Neural crest cell (in vitro differentiated cells): ENCODE measurements around the gene MADCAM1. TPM values are rescaled to one million over a fixed set of nuclear protein-coding genes. Genes with fewer than 3 reads are reported as not detected.

ENCODE experiments used
- DNase-seq: peaks from one replicate; pipeline ENCODE4 v3.0.0; 2021; ENCODE audit warnings: low read depth, mixed read lengths, low spot score
- H3K27ac Mint-ChIP-seq: one replicate; pipeline ENCODE4 v1.8.0; 2021; ENCODE audit warnings: mild to moderate bottlenecking, mixed read lengths; ENCODE audit not compliant: unreplicated experiment
- H3K27me3 Mint-ChIP-seq: 2 replicates; pipeline ENCODE4 v1.8.0; 2021; ENCODE audit warnings: low read depth, mild to moderate bottlenecking, mixed read lengths
- H3K36me3 Mint-ChIP-seq: 2 replicates; pipeline ENCODE4 v1.8.0; 2021; ENCODE audit warnings: low read depth, mild to moderate bottlenecking, mixed read lengths
- H3K4me1 Mint-ChIP-seq: 2 replicates; pipeline ENCODE4 v1.8.0; 2021; ENCODE audit warnings: mixed read lengths
- H3K4me3 Mint-ChIP-seq: one replicate; pipeline ENCODE4 v1.8.0; 2021; ENCODE audit warnings: mild to moderate bottlenecking, mixed read lengths
- H3K9me3 Mint-ChIP-seq: 2 replicates; pipeline ENCODE4 v1.8.0; 2021; ENCODE audit warnings: mixed read lengths
- total RNA-seq: library from RNA; stranded (reverse); gene quantifications from 2 replicates; pipeline ENCODE4 v1.2.1, GENCODE V29; 2021
- TF ChIP-seq, protein P1 (sequence below): fragments of 200-600 bp; sonication (generic); conservative IDR thresholded peaks from 2 replicates; pipeline ENCODE4 v1.5.0; 2021; ENCODE audit warnings: antibody characterized with exemption, mild to moderate bottlenecking

MADCAM1 gene
- total RNA-seq, 1 donor from 2014 or later = 0.75 TPM

DNA sequence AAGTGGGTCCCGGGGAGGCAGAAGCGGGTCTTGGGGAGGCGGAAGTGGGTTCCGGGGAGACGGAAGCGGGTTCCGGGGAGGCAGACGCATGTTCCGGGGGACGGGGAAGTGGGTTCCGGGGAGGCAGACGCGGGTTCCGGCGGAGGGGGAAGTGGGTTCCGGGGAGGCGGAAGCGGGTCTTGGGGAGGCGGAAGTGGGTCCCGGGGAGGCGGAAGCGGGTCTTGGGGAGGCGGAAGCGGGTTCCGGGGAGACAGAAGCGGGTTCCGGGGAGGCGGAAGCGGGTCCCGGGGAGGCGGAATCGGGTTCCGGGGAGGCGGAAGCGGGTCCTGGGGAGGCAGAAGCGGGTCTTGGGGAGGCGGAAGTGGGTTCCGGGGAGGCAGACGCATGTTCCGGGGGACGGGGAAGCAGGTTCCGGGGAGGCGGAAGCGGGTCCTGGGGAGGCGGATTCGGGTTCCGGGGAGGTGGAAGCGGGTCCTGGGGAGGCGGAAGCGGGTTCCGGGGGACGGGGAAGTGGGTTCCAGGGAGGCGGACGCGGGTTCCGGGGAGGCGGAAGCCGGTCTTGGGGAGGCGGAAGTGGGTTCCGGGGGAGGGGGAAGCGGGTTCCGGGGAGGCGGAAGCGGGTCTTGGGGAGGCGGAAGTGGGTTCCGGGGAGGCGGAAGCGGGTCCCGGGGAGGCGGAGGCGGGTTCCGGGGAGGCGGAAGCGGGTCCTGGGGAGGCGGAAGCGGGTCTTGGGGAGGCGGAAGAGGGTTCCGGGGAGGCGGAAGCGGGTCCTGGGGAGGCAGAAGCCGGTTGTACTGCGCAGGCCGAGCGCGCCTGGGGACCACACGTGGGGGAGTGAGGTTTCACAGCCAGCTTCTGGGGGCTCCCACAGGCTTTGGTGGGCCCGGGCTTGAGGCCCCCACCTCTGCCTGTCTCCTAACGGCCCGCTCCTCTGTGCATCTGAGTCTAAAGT lies 37.9 kb upstream of the MADCAM1 start:
- DNase-seq = no peak
- no peak overlapping the region for H3K27ac Mint-ChIP-seq
- no peak overlapping the region for H3K4me3 Mint-ChIP-seq
- H3K36me3 Mint-ChIP-seq = no peaks in the 10 kb centered on the region
- peaks cover 10% of the 10 kb centered on the region for H3K4me1 Mint-ChIP-seq
- TF ChIP-seq, protein P1, sequence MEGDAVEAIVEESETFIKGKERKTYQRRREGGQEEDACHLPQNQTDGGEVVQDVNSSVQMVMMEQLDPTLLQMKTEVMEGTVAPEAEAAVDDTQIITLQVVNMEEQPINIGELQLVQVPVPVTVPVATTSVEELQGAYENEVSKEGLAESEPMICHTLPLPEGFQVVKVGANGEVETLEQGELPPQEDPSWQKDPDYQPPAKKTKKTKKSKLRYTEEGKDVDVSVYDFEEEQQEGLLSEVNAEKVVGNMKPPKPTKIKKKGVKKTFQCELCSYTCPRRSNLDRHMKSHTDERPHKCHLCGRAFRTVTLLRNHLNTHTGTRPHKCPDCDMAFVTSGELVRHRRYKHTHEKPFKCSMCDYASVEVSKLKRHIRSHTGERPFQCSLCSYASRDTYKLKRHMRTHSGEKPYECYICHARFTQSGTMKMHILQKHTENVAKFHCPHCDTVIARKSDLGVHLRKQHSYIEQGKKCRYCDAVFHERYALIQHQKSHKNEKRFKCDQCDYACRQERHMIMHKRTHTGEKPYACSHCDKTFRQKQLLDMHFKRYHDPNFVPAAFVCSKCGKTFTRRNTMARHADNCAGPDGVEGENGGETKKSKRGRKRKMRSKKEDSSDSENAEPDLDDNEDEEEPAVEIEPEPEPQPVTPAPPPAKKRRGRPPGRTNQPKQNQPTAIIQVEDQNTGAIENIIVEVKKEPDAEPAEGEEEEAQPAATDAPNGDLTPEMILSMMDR = no peak
- peaks cover 19% of the 10 kb centered on the region for H3K27me3 Mint-ChIP-seq
- no peaks in the 10 kb centered on the region for H3K9me3 Mint-ChIP-seq

DNA sequence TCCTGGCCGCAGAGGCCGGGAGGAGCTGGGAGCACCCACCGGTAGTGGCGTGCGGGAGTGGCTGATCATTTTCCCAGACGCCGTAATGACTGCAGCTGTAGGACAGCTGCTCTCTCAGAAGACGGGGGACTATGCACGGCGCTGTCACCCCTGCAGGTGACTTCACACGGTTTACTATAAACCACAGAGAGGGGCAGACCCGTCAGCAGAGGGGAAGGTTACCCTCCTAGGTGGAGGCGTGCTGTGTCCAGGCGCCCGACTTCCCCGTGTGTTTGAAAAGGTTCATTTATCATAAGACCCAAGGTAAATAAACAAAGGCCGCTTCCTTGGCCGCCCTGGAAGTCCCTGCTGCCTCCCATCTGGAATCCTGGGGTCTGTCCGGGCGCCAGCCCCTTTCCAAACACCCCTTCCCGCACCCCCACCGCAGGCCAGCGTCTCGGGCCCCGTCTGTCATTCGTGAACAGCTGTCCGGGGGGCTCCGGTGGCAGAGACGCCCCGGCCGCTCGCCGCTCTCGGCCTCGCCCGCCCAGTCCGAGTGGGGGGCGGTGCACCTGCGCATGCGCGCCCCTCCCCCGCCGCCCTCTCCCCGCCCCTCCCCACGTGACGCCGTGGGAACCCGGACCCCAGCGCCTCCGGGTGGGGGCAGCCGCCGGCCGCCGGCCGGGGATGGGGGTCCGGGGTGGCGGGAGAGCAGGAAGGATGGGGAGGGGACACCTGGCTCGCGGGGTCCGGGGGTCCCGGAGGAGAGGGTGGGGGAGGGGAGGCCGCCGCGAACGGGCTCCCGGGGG lies 36.4 kb upstream of the MADCAM1 start:
- H3K4me3 Mint-ChIP-seq = peak overlapping the region; percentile 95
- H3K9me3 Mint-ChIP-seq = peaks cover 2% of the 10 kb centered on the region
- peaks cover 19% of the 10 kb centered on the region for H3K27me3 Mint-ChIP-seq
- peak overlapping the region; percentile 95 for H3K27ac Mint-ChIP-seq
- peak; percentile 63 for DNase-seq
- TF ChIP-seq, protein P1 = no peak
- no peaks in the 10 kb centered on the region for H3K36me3 Mint-ChIP-seq
- peaks cover 10% of the 10 kb centered on the region for H3K4me1 Mint-ChIP-seq

DNA sequence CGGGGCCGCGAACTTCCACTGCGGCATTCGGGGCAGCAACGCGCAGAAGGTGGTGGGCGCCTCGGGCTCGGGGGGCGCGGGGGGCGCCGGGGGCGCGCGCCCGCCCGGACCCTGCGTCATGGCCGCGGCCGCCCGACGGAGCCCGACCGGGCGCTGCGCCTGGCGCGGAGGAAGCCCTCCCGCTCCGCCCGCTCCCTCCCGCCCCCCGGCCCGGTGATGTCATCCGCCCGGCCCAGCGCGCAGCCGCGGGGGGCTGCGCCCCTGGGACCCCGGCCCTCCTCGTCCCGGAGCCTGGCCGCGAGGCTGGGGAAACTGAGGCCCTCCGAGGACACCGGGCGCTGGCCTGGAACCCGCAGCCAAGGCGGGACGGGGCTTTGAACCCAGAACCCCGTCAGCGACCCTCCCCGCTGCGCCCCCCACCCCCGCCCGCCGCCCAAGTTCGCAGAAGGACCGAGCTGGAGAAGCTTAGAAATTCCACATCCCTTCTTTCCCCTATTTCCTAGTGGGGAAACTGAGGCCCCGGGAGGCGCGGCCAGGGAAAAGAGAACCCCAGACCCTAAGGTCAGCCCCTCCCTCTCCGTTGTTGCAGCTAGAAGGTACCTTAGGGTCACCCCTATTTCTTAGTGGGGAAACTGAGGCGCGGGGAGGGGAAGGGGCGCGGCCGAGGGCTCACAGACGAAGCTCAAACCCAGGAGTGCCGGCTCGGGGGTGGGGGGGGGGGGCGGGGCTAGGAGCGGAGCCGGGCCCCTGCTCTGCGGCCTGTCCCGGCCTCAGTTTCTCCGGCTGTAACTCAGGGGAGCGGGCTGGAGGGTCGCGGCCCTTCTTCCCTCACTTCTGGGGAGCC lies 35.2 kb upstream of the MADCAM1 start, which contains the start of gene SHC2:
TSS of gene SHC2 (minus strand) at position 157 of the 844 bp plus-strand sequence. CDS start at position 120, 37 bp downstream.
- DNase-seq = no peak
- H3K4me3 Mint-ChIP-seq = peak within 1 kb of the TSS; percentile 95
- peaks cover 19% of the 10 kb centered on the region for H3K27me3 Mint-ChIP-seq
- H3K4me1 Mint-ChIP-seq = peaks cover 10% of the 10 kb centered on the region
- H3K36me3 Mint-ChIP-seq = no peaks in the 10 kb centered on the region
- H3K9me3 Mint-ChIP-seq = peaks cover 2% of the 10 kb centered on the region
- TF ChIP-seq, protein P1 = no peak
- peak within 1 kb of the TSS; percentile 95 for H3K27ac Mint-ChIP-seq

DNA sequence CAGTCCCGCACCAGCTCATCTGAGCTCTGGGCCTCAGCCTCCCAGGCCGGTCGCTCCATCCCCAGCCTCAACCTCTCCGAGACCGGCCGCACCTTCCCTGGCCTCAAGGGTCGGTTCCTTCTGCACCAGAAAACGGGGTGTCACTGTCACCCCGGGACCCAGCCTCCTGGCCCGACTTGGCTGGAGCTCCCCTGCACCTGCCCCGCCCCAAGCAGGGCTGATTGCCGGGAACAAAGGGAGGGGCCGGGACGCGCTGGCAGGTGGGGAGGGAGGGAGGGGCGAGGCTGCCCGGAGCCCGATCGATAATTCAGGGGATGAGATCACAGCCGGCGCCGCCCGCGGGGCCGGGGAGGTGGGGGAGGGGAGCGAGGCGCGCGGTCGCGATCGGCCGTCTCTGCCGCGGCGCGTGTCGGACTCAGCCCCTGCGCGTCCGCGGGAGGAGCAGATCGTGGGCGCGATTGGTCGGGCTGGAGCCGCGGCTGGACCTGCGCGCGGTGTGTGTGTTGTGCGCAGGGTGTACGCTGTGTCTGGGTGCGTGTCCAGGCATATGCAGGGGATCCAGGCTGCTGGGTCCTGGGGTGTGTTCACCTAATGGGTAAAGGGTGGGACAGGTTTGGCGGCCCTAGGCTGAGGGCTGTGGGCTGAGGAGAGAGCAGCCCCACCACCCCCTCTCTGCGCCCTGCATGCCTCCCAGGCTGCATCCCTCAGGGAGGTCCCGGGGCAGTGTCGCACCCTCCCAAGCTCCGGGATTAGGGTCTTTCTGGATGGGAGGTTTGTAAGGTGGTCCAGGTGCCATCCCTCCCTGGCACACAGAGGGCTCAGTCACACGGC lies 34.4 kb upstream of the MADCAM1 start:
- H3K4me1 Mint-ChIP-seq = peaks cover 10% of the 10 kb centered on the region
- peak; percentile 35 for DNase-seq
- TF ChIP-seq, protein P1 = no peak
- peaks cover 2% of the 10 kb centered on the region for H3K9me3 Mint-ChIP-seq
- H3K36me3 Mint-ChIP-seq = no peaks in the 10 kb centered on the region
- H3K27me3 Mint-ChIP-seq = peaks cover 19% of the 10 kb centered on the region
- peak overlapping the region; percentile 81 for H3K4me3 Mint-ChIP-seq
- H3K27ac Mint-ChIP-seq = no peak overlapping the region
